H1 (cell line): ENCODE measurements around the gene CFAP61. TPM values are rescaled to one million over a fixed set of nuclear protein-coding genes. Genes with fewer than 3 reads are reported as not detected.
"Not testable (repeated sequence)": the region's sequence is repeated elsewhere in the genome, so short reads cannot be mapped to it uniquely, and the experiment has no call there.

ENCODE experiments used
- CTCF ChIA-PET: fragments of 300-600 bp; sonication (Branson Sonifier 250); formaldehyde crosslinking; loops from one replicate; lab custom pipeline; 2021; ENCODE audit not compliant: partially characterized antibody; lab: Charles Lee
- POLR2A ChIA-PET: fragments of 300-600 bp; sonication (Branson Sonifier 250); formaldehyde crosslinking; loops from one replicate; lab custom pipeline; 2021; ENCODE audit warnings: inconsistent platforms; ENCODE audit not compliant: partially characterized antibody; lab: Charles Lee
- DNase-seq, 2 experiments: peaks; one replicate each; pipeline versions ENCODE4 v3.0.0 to v3.0.0-alpha.2; 2010 to 2022; ENCODE audit warnings: low spot score in 2 of 2, low read depth in 1 of 2, mixed read lengths in 1 of 2
- FAIRE-seq: peaks from 2 replicates; lab custom pipeline; 2011; peaks lifted over from hg19 to GRCh38; lab: Jason Lieb, UNC
- H2AFZ ChIP-seq: 2 replicates; pipeline ENCODE4 v1.8.1; 2012; ENCODE audit warnings: low read length, inconsistent platforms
- H2AK5ac ChIP-seq: 2 replicates; pipeline ENCODE4 v1.6.1; 2013; ENCODE audit warnings: low read depth, low read length
- H2BK120ac ChIP-seq: replicated peaks from 2 replicates; pipeline ENCODE3; 2013; ENCODE audit warnings: low read depth, low read length, inconsistent platforms
- H2BK12ac ChIP-seq: 2 replicates; pipeline ENCODE4 v1.6.1; 2013; ENCODE audit warnings: low read depth, low read length
- H2BK15ac ChIP-seq: 2 replicates; pipeline ENCODE4 v1.6.1; 2013; ENCODE audit warnings: low read length
- H2BK20ac ChIP-seq: 2 replicates; pipeline ENCODE4 v1.6.1; 2013; ENCODE audit warnings: low read length
- H2BK5ac ChIP-seq: 2 replicates; pipeline ENCODE4 v1.6.1; 2013; ENCODE audit warnings: low read depth, low read length
- H3K14ac ChIP-seq: 2 replicates; pipeline ENCODE4 v1.6.1; 2013; ENCODE audit warnings: inconsistent platforms; ENCODE audit not compliant: insufficient read length
- H3K18ac ChIP-seq: 2 replicates; pipeline ENCODE4 v1.6.1; 2013; ENCODE audit warnings: low read length; ENCODE audit errors: extremely low read depth
- H3K23ac ChIP-seq: 2 replicates; pipeline ENCODE4 v1.6.1; 2013; ENCODE audit warnings: inconsistent platforms; ENCODE audit not compliant: insufficient read length
- H3K23me2 ChIP-seq: 2 replicates; pipeline ENCODE4 v1.6.1; 2013; ENCODE audit warnings: low read depth, low read length
- H3K27ac ChIP-seq: 2 replicates; pipeline ENCODE4 v1.6.1; 2011; ENCODE audit warnings: low read depth, low read length, inconsistent platforms
- H3K27me3 ChIP-seq, 4 experiments: replicated peaks in 1 of 4; 1 replicate in 1 of 4; 2 replicates in 3 of 4; pipeline versions ENCODE4 v1.6.1 to v1.8.1; 2011 to 2013; ENCODE audit warnings: low read length in 3 of 4, mild to moderate bottlenecking in 3 of 4, inconsistent platforms in 2 of 4, mixed read lengths in 2 of 4, moderate library complexity in 1 of 4; ENCODE audit not compliant: control insufficient read depth in 3 of 4, insufficient read depth in 3 of 4; ENCODE audit errors: extremely low read depth in 1 of 4
- H3K36me3 ChIP-seq, 4 experiments: 2 replicates each; pipeline versions ENCODE4 v1.6.1 to v1.8.1; 2011 to 2013; ENCODE audit warnings: mild to moderate bottlenecking in 4 of 4, low read length in 3 of 4, moderate library complexity in 2 of 4, control low read depth in 1 of 4, inconsistent platforms in 1 of 4; ENCODE audit not compliant: insufficient read depth in 4 of 4, control insufficient read depth in 2 of 4
- H3K4ac ChIP-seq: replicated peaks from 2 replicates; pipeline ENCODE3; 2013; ENCODE audit warnings: low read length, low read depth, mixed read lengths, inconsistent platforms; ENCODE audit not compliant: insufficient read length
- H3K4me1 ChIP-seq, 4 experiments: replicated peaks in 1 of 4; 1 replicate in 1 of 4; 2 replicates in 3 of 4; pipeline versions ENCODE4 v1.6.1 to v1.8.1; 2011 to 2013; ENCODE audit warnings: low read length in 3 of 4, inconsistent platforms in 2 of 4, mixed read lengths in 1 of 4; ENCODE audit not compliant: insufficient read depth in 4 of 4, control insufficient read depth in 3 of 4
- H3K4me2 ChIP-seq, 2 experiments: 2 replicates each; pipeline versions ENCODE4 v1.6.1 to v1.8.1; 2011 to 2013; ENCODE audit warnings: low read depth in 2 of 2, low read length in 2 of 2, control low read depth in 1 of 2, inconsistent platforms in 1 of 2, mild to moderate bottlenecking in 1 of 2; ENCODE audit not compliant: insufficient read depth in 1 of 2
- H3K4me3 ChIP-seq, 4 experiments: fragments of 200-600, 300-600 bp in 1 of 4; sonication (generic), shearing (Covaris generic), sonication (Bioruptor Twin) in 1 of 4; 2 replicates each; pipeline versions ENCODE4 v1.5.1 to v1.8.1; 2011 to 2016; ENCODE audit warnings: low read length in 4 of 4, low read depth in 3 of 4, control low read depth in 2 of 4, inconsistent platforms in 2 of 4, mild to moderate bottlenecking in 2 of 4, mixed read lengths in 1 of 4, moderate library complexity in 1 of 4; ENCODE audit not compliant: insufficient read depth in 2 of 4; ENCODE audit errors: extremely low read depth in 1 of 4
- H3K56ac ChIP-seq: replicated peaks from 2 replicates; pipeline ENCODE3; 2013; ENCODE audit warnings: low read depth, mild to moderate bottlenecking, mixed read lengths, low read length, inconsistent platforms; ENCODE audit not compliant: insufficient read length
- H3K79me1 ChIP-seq: 2 replicates; pipeline ENCODE4 v1.6.1; 2013; ENCODE audit warnings: low read depth, low read length, control low read depth
- H3K79me2 ChIP-seq, 2 experiments: 2 replicates each; pipeline versions ENCODE4 v1.6.1 to v1.8.1; 2012 to 2013; ENCODE audit warnings: low read length in 2 of 2, mild to moderate bottlenecking in 2 of 2, inconsistent platforms in 1 of 2; ENCODE audit not compliant: insufficient read depth in 2 of 2, control insufficient read depth in 1 of 2
- H3K9ac ChIP-seq, 4 experiments: replicated peaks in 1 of 4; 1 replicate in 1 of 4; 2 replicates in 3 of 4; pipeline versions ENCODE4 v1.6.1 to v1.8.1; 2011 to 2013; ENCODE audit warnings: low read depth in 3 of 4, low read length in 3 of 4, control low read depth in 2 of 4, mild to moderate bottlenecking in 2 of 4, moderate library complexity in 2 of 4, inconsistent platforms in 1 of 4; ENCODE audit errors: extremely low read depth in 1 of 4
- H3K9me3 ChIP-seq, 2 experiments: 2 replicates each; pipeline versions ENCODE4 v1.6.1 to v1.8.1; 2012 to 2013; ENCODE audit warnings: mild to moderate bottlenecking in 2 of 2, moderate library complexity in 2 of 2, control low read depth in 1 of 2, inconsistent platforms in 1 of 2, low read depth in 1 of 2, low read length in 1 of 2, mixed read lengths in 1 of 2; ENCODE audit not compliant: insufficient read depth in 2 of 2
- H4K20me1 ChIP-seq, 2 experiments: replicated peaks in 1 of 2; 2 replicates each; pipeline versions ENCODE3 to v1.8.1; 2011 to 2013; ENCODE audit warnings: inconsistent platforms in 2 of 2, low read length in 2 of 2, mild to moderate bottlenecking in 1 of 2; ENCODE audit not compliant: insufficient read depth in 2 of 2, control insufficient read depth in 1 of 2
- H4K5ac ChIP-seq: 2 replicates; pipeline ENCODE4 v1.6.1; 2013; ENCODE audit warnings: low read length, low read depth, mixed read lengths, inconsistent platforms; ENCODE audit not compliant: insufficient read length
- H4K8ac ChIP-seq: 2 replicates; pipeline ENCODE4 v1.8.0; 2013; ENCODE audit warnings: mild to moderate bottlenecking, moderate library complexity, low read length, inconsistent platforms; ENCODE audit not compliant: insufficient read depth; ENCODE audit errors: extremely low read depth
- H4K91ac ChIP-seq: replicated peaks from 2 replicates; pipeline ENCODE3; 2013; ENCODE audit warnings: low read length, mixed read lengths, inconsistent platforms; ENCODE audit not compliant: insufficient read length
- WGBS, 2 experiments: shearing (Covaris generic) in 1 of 2; methylation state at CpG; one replicate each; pipeline versions ENCODE4 v1.1.6 to v1.1.7; 2013 to 2015; ENCODE audit warnings: low lambda C conversion rate in 2 of 2, mixed read lengths in 2 of 2, inconsistent platforms in 1 of 2, low coverage in 1 of 2, missing lambda C conversion rate in 1 of 2; ENCODE audit not compliant: insufficient replicate concordance in 2 of 2, insufficient coverage in 1 of 2, insufficient read length in 1 of 2; ENCODE audit errors: extremely low coverage in 1 of 2, missing lambda C conversion rate in 1 of 2; 5-methylcytosine and 5-hydroxymethylcytosine counted together
- polyA plus RNA-seq, 7 experiments: library from polyadenylated mRNA; depleted of rRNA in 3 of 7; stranded (reverse) in 5 of 7; unstranded in 2 of 7; fragments of >200 nt in 5 of 7; fragments of 200-250 nt in 2 of 7; gene quantifications; 1 replicate in 5 of 7; 2 replicates in 1 of 7; 4 replicates in 1 of 7; pipeline versions ENCODE4 v1.2.1 to v1.2.3, GENCODE V29; 2011 to 2013; ENCODE audit warnings: missing spikeins in 2 of 7, mixed read lengths in 2 of 7
- total RNA-seq: library from RNA; stranded (reverse); fragmentation: NEBNext Ultra II Directional; extraction: Animal tissue kit (Norgen Biotek cat#: 25700); gene quantifications from 2 replicates; pipeline ENCODE4 v1.2.1, GENCODE V29; 2021

CFAP61 gene
- total and polyA plus RNA-seq, 2 of the 8 experiments (the other 6 are each of a cell fraction or from before 2014, with no cell fraction given), result 0.29 to 0.61 TPM

DNA sequence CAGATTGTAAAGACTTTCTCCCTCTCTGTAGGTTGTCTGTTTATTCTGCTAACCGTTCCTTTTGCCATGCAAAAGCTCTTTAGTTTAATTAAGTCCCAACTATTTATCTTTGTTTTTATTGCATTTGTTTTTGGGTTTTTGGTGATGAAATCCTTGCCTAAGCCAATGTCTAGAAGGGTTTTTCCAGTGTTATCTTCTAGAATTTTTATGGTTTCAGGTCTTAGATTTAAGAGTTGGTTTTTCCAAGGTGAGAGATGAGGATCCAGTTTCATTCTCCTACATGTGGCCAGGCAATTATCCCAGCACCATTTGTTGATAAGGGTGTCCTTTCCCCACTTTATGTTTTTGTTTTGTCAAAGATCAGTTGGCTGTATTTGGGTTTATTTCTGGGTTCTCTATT lies 70.9 kb downstream of the CFAP61 start:
- H2AFZ ChIP-seq, H4K5ac ChIP-seq, H3K79me1 ChIP-seq, H3K4me2 ChIP-seq, H4K91ac ChIP-seq, H3K9ac ChIP-seq, H2BK12ac ChIP-seq, H3K36me3 ChIP-seq, H3K79me2 ChIP-seq, H4K20me1 ChIP-seq, H3K27me3 ChIP-seq, H2BK15ac ChIP-seq, POLR2A ChIA-PET, H3K18ac ChIP-seq, CTCF ChIA-PET, H2BK5ac ChIP-seq, H3K4ac ChIP-seq, DNase-seq, H3K14ac ChIP-seq, H3K27ac ChIP-seq, H3K4me1 ChIP-seq, H2BK20ac ChIP-seq, H3K56ac ChIP-seq, FAIRE-seq, H2BK120ac ChIP-seq, H3K23ac ChIP-seq, H2AK5ac ChIP-seq, H3K9me3 ChIP-seq, H4K8ac ChIP-seq, H3K23me2 ChIP-seq, H3K4me3 ChIP-seq: not testable (repeated sequence)
- WGBS, 2 experiments, result 91% methylated on average over 1 of the region's 1 CpG; no CpG with 5 or more reads in 1 of the 2 experiments
